Fibroblast of pulmonary artery (primary cell): ENCODE data around the gene HOXA13.

ENCODE experiments used
- DNase-seq: peaks from one replicate; pipeline ENCODE4 v3.0.0-alpha.2; 2010; ENCODE audit warnings: low read depth
- H3K4me3 ChIP-seq: replicated peaks from 2 replicates; pipeline ENCODE4 v1.5.1; 2011; ENCODE audit warnings: low read depth, mild to moderate bottlenecking, control low read depth, low read length, moderate library complexity
- TF ChIP-seq, protein P1 (sequence below): IDR thresholded peaks from 2 replicates; pipeline ENCODE4 v1.5.1; 2011; ENCODE audit warnings: mild to moderate bottlenecking, control low read depth, low read length, inconsistent platforms; ENCODE audit errors: missing control alignments

HOXA13 gene

GRCh38 chr7:27235387-27236311 lies 35.8 kb upstream of the HOXA13 start:
- peak; percentile 21 for DNase-seq
- peak overlapping the region; percentile 47 for H3K4me3 ChIP-seq
- TF ChIP-seq, protein P1, sequence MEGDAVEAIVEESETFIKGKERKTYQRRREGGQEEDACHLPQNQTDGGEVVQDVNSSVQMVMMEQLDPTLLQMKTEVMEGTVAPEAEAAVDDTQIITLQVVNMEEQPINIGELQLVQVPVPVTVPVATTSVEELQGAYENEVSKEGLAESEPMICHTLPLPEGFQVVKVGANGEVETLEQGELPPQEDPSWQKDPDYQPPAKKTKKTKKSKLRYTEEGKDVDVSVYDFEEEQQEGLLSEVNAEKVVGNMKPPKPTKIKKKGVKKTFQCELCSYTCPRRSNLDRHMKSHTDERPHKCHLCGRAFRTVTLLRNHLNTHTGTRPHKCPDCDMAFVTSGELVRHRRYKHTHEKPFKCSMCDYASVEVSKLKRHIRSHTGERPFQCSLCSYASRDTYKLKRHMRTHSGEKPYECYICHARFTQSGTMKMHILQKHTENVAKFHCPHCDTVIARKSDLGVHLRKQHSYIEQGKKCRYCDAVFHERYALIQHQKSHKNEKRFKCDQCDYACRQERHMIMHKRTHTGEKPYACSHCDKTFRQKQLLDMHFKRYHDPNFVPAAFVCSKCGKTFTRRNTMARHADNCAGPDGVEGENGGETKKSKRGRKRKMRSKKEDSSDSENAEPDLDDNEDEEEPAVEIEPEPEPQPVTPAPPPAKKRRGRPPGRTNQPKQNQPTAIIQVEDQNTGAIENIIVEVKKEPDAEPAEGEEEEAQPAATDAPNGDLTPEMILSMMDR = peak; percentile 12

DNA sequence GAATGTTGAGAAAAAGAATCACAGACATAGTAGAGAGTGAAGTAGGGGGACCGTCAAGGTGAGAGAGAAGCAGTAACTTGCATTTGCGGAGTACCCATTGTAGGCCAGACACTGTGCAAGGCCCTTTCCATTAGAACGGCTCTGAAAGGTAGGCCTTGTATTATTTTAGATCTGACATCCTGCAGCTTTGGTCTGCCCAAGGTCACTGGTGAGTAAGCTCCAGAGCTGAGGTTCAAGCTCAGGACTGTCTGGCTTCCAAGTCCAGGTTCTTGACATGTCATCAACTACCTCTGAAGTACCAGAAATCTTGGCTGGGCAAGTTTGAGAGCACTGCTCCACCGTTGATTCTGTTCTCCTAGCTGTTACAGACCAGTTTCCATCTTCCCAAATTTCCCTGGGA lies 29.6 kb upstream of the HOXA13 start:
- DNase-seq = no peak
- TF ChIP-seq, protein P1 = no peak
- no peak overlapping the region for H3K4me3 ChIP-seq

- no peak overlapping the region for H3K4me3 ChIP-seq
- TF ChIP-seq, protein P1 = no peak
- DNase-seq = no peak
Measured at GRCh38 chr7:27224983-27225934, 25.4 kb upstream of the HOXA13 start.

DNA sequence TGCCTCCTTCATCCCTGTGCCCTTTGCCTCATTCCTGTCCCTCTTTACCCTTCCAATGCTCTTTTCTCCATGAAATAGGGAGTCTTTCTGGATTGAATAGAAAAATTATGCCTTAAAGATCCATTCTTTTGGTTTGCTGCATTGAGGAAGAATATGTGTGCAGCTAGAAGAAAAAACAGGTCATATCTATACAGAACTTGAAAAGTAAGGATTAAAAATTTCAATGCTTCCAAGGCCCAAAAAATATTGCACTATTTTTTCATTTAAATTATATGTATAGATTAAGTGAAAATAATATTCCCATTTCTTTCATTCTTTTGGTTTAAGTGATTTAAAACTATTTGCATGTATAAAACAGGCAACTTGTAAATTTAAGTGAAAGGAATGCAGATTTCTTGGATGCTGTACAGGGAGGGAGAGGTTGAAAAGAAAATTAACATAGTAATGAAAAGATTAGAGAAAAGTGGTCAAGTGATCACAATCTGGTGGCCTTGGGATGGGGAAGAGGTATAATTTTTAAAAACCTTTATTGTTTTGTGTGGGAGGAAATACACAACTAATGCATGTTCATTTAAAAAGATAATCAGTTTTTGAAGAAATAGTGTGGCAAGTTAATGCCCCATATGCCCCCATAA lies 24.2 kb upstream of the HOXA13 start:
- no peak overlapping the region for H3K4me3 ChIP-seq
- TF ChIP-seq, protein P1 = no peak
- no peak for DNase-seq

DNA sequence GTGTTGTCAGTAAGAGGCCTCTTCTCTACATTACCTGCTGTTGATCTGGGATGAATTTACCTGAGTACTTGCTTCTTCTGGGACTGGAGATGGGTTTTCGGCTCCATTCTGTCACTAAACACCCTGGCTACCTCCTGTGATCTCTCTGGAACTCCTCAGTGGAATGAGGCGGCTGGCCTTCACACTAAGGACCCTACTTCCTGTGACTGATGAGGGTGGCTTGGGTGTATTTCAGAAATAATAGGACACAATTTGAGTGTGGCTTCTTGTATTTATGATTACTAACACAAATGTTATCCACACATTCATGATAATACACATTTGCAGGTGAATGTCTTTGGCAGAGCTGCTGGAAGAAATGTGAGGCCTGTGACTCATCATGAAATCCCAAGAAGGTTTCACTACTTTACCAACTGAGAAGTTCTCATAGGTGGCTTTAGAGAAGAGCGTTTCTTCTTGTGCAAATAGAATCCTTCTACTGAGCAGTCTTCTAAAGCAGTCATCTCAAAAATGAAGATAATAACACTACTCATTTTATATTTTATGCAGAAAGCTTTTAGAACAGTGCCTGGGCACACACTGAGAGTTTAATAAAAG lies 21.4 kb upstream of the HOXA13 start:
- no peak overlapping the region for H3K4me3 ChIP-seq
- no peak for DNase-seq
- TF ChIP-seq, protein P1 = no peak

GRCh38 chr7:27220440-27220955 lies 20.6 kb upstream of the HOXA13 start:
- no peak overlapping the region for H3K4me3 ChIP-seq
- no peak for DNase-seq
- TF ChIP-seq, protein P1 = no peak
